Chondrocyte (in vitro differentiated cells): Measurements from ENCODE around the gene PLPPR1. TPM values are rescaled to one million over a fixed set of nuclear protein-coding genes. Genes with fewer than 3 reads are reported as not detected.

ENCODE experiments used
- DNase-seq: peaks from one replicate; pipeline ENCODE4 v3.0.0; 2021; ENCODE audit warnings: mixed read lengths, low spot score
- H3K27ac Mint-ChIP-seq: one replicate; pipeline ENCODE4 v1.8.0; 2021; ENCODE audit warnings: mild to moderate bottlenecking, moderate library complexity, mixed read lengths; ENCODE audit not compliant: unreplicated experiment
- H3K27me3 Mint-ChIP-seq: 2 replicates; pipeline ENCODE4 v1.8.0; 2021; ENCODE audit warnings: low read depth, mixed read lengths
- H3K36me3 Mint-ChIP-seq: 2 replicates; pipeline ENCODE4 v1.8.0; 2021; ENCODE audit warnings: low read depth, mixed read lengths
- H3K4me1 Mint-ChIP-seq: 2 replicates; pipeline ENCODE4 v1.8.0; 2021; ENCODE audit warnings: low read depth, mild to moderate bottlenecking, mixed read lengths
- H3K4me3 Mint-ChIP-seq: one replicate; pipeline ENCODE4 v1.8.0; 2021; ENCODE audit warnings: mild to moderate bottlenecking, moderate library complexity, mixed read lengths; ENCODE audit not compliant: unreplicated experiment
- H3K9me3 Mint-ChIP-seq: 2 replicates; pipeline ENCODE4 v1.8.0; 2021; ENCODE audit warnings: low read depth, mixed read lengths
- total RNA-seq: library from RNA; stranded (reverse); gene quantifications from 3 replicates; pipeline ENCODE4 v1.2.1, GENCODE V29; 2021
- TF ChIP-seq, protein P1 (sequence below): fragments of 200-600 bp; sonication (generic); IDR thresholded peaks from 2 replicates; pipeline ENCODE4 v1.5.0; 2021; ENCODE audit warnings: antibody characterized with exemption, mild to moderate bottlenecking, moderate library complexity

The PLPPR1 gene
- total RNA-seq, 1 donor from 2014 or later, result not detected

DNA sequence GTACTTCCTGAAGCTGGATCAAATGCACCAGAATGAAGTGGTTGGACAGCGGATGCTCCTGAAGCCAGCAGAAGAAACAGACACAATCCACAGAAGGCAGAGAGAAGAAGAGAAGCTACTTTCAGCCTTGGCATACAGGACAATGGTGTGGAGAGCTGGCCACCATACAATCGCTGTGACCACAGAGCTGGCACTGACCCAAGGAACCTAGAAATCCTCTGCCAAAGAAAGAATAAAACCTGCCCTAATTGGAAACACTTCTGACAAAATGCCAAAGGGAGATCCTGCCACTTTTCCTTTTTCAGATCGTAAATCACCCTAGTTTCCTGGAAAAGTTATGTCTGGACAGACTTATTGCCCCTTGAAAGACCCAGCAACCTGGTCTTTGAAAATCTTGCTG is 278.5 kb downstream of the PLPPR1 start:
- TF ChIP-seq, protein P1, sequence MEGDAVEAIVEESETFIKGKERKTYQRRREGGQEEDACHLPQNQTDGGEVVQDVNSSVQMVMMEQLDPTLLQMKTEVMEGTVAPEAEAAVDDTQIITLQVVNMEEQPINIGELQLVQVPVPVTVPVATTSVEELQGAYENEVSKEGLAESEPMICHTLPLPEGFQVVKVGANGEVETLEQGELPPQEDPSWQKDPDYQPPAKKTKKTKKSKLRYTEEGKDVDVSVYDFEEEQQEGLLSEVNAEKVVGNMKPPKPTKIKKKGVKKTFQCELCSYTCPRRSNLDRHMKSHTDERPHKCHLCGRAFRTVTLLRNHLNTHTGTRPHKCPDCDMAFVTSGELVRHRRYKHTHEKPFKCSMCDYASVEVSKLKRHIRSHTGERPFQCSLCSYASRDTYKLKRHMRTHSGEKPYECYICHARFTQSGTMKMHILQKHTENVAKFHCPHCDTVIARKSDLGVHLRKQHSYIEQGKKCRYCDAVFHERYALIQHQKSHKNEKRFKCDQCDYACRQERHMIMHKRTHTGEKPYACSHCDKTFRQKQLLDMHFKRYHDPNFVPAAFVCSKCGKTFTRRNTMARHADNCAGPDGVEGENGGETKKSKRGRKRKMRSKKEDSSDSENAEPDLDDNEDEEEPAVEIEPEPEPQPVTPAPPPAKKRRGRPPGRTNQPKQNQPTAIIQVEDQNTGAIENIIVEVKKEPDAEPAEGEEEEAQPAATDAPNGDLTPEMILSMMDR, result no peak
- no peak for DNase-seq
- Mint-ChIP-seq H3K36me3 (no peaks in the 10 kb centered on the region), H3K27ac (no peak overlapping the region), H3K4me3 (no peak overlapping the region), H3K27me3 (peaks cover 55% of the 10 kb centered on the region), H3K4me1 (no peaks in the 10 kb centered on the region), H3K9me3 (no peaks in the 10 kb centered on the region)

GRCh38 chr9:101307524-101308213 is 279.1 kb downstream of the PLPPR1 start:
- Mint-ChIP-seq H3K9me3 (no peaks in the 10 kb centered on the region), H3K4me1 (no peaks in the 10 kb centered on the region), H3K27me3 (peaks cover 52% of the 10 kb centered on the region), H3K27ac (no peak overlapping the region), H3K4me3 (no peak overlapping the region), H3K36me3 (no peaks in the 10 kb centered on the region)
- TF ChIP-seq, protein P1, result no peak
- no peak for DNase-seq

DNA sequence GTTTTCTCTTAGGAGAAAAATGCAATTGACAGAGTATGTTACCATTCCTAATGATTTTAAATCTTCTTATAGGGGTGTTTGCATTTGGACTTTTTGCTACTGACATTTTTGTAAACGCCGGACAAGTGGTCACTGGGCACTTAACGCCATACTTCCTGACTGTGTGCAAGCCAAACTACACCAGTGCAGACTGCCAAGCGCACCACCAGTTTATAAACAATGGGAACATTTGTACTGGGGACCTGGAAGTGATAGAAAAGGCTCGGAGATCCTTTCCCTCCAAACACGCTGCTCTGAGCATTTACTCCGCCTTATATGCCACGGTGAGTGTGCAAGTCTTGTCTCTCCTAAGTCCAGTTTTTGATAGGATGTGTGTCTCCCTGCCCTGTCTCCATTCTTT is 280.6 kb downstream of the PLPPR1 start:
- Mint-ChIP-seq H3K27me3 (peaks cover 48% of the 10 kb centered on the region), H3K27ac (no peak overlapping the region)

GRCh38 chr9:101311191-101311590 is 282.7 kb downstream of the PLPPR1 start:
- no peaks in the 10 kb centered on the region for H3K9me3 Mint-ChIP-seq
- no peaks in the 10 kb centered on the region for H3K4me1 Mint-ChIP-seq
- H3K27me3 Mint-ChIP-seq, result peaks cover 35% of the 10 kb centered on the region
- no peak for DNase-seq
- no peaks in the 10 kb centered on the region for H3K36me3 Mint-ChIP-seq
- TF ChIP-seq, protein P1, result no peak
- H3K27ac Mint-ChIP-seq, result no peak overlapping the region
- H3K4me3 Mint-ChIP-seq, result no peak overlapping the region

More for the DNA sequence above, 280.6 kb downstream of the PLPPR1 start:
- no peaks in the 10 kb centered on the region for H3K9me3 Mint-ChIP-seq
- no peaks in the 10 kb centered on the region for H3K4me1 Mint-ChIP-seq
- TF ChIP-seq, protein P1, result no peak
- H3K4me3 Mint-ChIP-seq, result no peak overlapping the region
- DNase-seq, result no peak
- no peaks in the 10 kb centered on the region for H3K36me3 Mint-ChIP-seq

- H3K27ac Mint-ChIP-seq, result no peak overlapping the region
- H3K9me3 Mint-ChIP-seq, result no peaks in the 10 kb centered on the region
- DNase-seq, result no peak
- no peaks in the 10 kb centered on the region for H3K4me1 Mint-ChIP-seq
- peaks cover 36% of the 10 kb centered on the region for H3K27me3 Mint-ChIP-seq
- H3K36me3 Mint-ChIP-seq, result no peaks in the 10 kb centered on the region
- TF ChIP-seq, protein P1, result peak; percentile 89
- H3K4me3 Mint-ChIP-seq, result no peak overlapping the region
These were observed 283.4 kb downstream of the PLPPR1 start for GRCh38 chr9:101311758-101312420.
